HL-60 (cell line): ENCODE measurements around the gene TNIK.

Experiments
- DNase-seq, 2 experiments: peaks; one replicate each; pipeline ENCODE4 v3.0.0-alpha.2; 2010 to 2020; ENCODE audit warnings: low read depth in 1 of 2, low spot score in 1 of 2
- H3K27ac ChIP-seq: fragments of 250-450 bp; sonication (Bioruptor Pico); replicated peaks from 2 replicates; pipeline ENCODE4 v1.5.1; 2020; ENCODE audit warnings: mild to moderate bottlenecking, moderate library complexity
- H3K27me3 ChIP-seq: fragments of 250-450 bp; sonication (Bioruptor Pico); 2 replicates; pipeline ENCODE4 v1.5.1; 2021; ENCODE audit warnings: mild to moderate bottlenecking, moderate library complexity; ENCODE audit not compliant: insufficient read depth, poor library complexity, severe bottlenecking
- H3K4me3 ChIP-seq: replicated peaks from 2 replicates; pipeline ENCODE4 v1.5.1; 2011; ENCODE audit warnings: mild to moderate bottlenecking, control low read depth, low read length; ENCODE audit not compliant: insufficient read depth
- CTCF ChIP-seq: IDR thresholded peaks from one replicate; pipeline ENCODE4 v1.5.1; 2011; ENCODE audit warnings: low read length, control low read depth, inconsistent platforms; ENCODE audit not compliant: insufficient read depth
- GABPA ChIP-seq: IDR thresholded peaks from 2 replicates; pipeline ENCODE4 v1.6.1; 2012; ENCODE audit warnings: low read depth
- POLR2AphosphoS5 ChIP-seq: IDR thresholded peaks from 2 replicates; pipeline ENCODE4 v1.6.1; 2012; ENCODE audit warnings: low read depth
- REST ChIP-seq: IDR thresholded peaks from 2 replicates; pipeline ENCODE4 v1.6.1; 2012; ENCODE audit warnings: low read depth; ENCODE audit not compliant: insufficient replicate concordance
- SPI1 ChIP-seq: IDR thresholded peaks from 2 replicates; pipeline ENCODE4 v1.6.1; 2012; ENCODE audit warnings: low read depth, mild to moderate bottlenecking, borderline replicate concordance

Gene TNIK

GRCh38 chr3:171056528-171056927, 403.7 kb downstream of the TNIK start:
- no peak overlapping the region for H3K27ac ChIP-seq
- no peak for DNase-seq
- no peak for TF ChIP-seq SPI1
- no peak for TF ChIP-seq REST
- no peak for TF ChIP-seq POLR2AphosphoS5
- no peak for TF ChIP-seq CTCF
- TF ChIP-seq GABPA = no peak
- H3K27me3 ChIP-seq = peaks cover 2% of the 10 kb centered on the region
- H3K4me3 ChIP-seq = no peak overlapping the region

- no peak overlapping the region for H3K4me3 ChIP-seq
- TF ChIP-seq SPI1 (no peak), POLR2AphosphoS5 (no peak), GABPA (no peak), REST (no peak), CTCF (no peak)
Measured at GRCh38 chr3:171055336-171056178, 404.6 kb downstream of the TNIK start.

GRCh38 chr3:171054921-171055320, 405.3 kb downstream of the TNIK start:
- Histone ChIP-seq H3K27ac (no peak overlapping the region), H3K27me3 (peaks cover 2% of the 10 kb centered on the region), H3K4me3 (no peak overlapping the region)
- no peak for DNase-seq
- no peak for TF ChIP-seq POLR2AphosphoS5

More at GRCh38 chr3:171055336-171056178, 404.6 kb downstream of the TNIK start:
- H3K27me3 ChIP-seq = peaks cover 2% of the 10 kb centered on the region
- no peak overlapping the region for H3K27ac ChIP-seq
- no peak for DNase-seq

- Histone ChIP-seq H3K27ac (no peak overlapping the region), H3K27me3 (peaks cover 2% of the 10 kb centered on the region), H3K4me3 (no peak overlapping the region)
- DNase-seq = no peak
- no peak for TF ChIP-seq POLR2AphosphoS5
- TF ChIP-seq SPI1 = no peak
Measured at GRCh38 chr3:171054231-171054630, 406.0 kb downstream of the TNIK start.
